SJSA1 (cell line): ENCODE measurements around the gene TNFSF4. TPM values are rescaled to one million over a fixed set of nuclear protein-coding genes. Genes with fewer than 3 reads are reported as not detected.
A peak's percentile ranks its signal among the peaks of the same experiment; 100 is the strongest.
"Not testable (repeated sequence)": the region's sequence is repeated elsewhere in the genome, so short reads cannot be mapped to it uniquely, and the experiment has no call there.

Source experiments
- DNase-seq, 2 experiments: peaks; one replicate each; pipeline ENCODE4 v3.0.0-alpha.2; 2015 to 2020; ENCODE audit warnings: low spot score in 2 of 2, low read depth in 1 of 2
- H3K27ac ChIP-seq: fragments of 250-450 bp; sonication (Bioruptor Pico); 2 replicates; pipeline ENCODE4 v1.5.1; 2020; ENCODE audit warnings: mild to moderate bottlenecking, moderate library complexity
- H3K27me3 ChIP-seq: fragments of 250-450 bp; sonication (Bioruptor Pico); replicated peaks from 2 replicates; pipeline ENCODE4 v1.5.1; 2020; ENCODE audit warnings: mild to moderate bottlenecking, moderate library complexity
- H3K36me3 ChIP-seq: fragments of 250-450 bp; sonication (Bioruptor Pico); 2 replicates; pipeline ENCODE4 v1.5.1; 2020; ENCODE audit warnings: mild to moderate bottlenecking
- H3K4me1 ChIP-seq: fragments of 250-450 bp; sonication (Bioruptor Pico); replicated peaks from 2 replicates; pipeline ENCODE4 v1.6.1; 2021; ENCODE audit warnings: mild to moderate bottlenecking
- H3K4me3 ChIP-seq: fragments of 250-450 bp; sonication (Bioruptor Pico); 2 replicates; pipeline ENCODE4 v1.5.1; 2020; ENCODE audit warnings: mild to moderate bottlenecking
- H3K9me3 ChIP-seq: fragments of 250-450 bp; sonication (Bioruptor Pico); replicated peaks from 2 replicates; pipeline ENCODE4 v1.5.1; 2020; ENCODE audit warnings: mild to moderate bottlenecking
- total RNA-seq: library from RNA; depleted of rRNA; stranded (reverse); fragments of >200 nt; shearing (Covaris generic); gene quantifications from 2 replicates; pipeline ENCODE4 v1.2.3, GENCODE V29; 2014; rRNA removed

The TNFSF4 gene
- total RNA-seq: 0.16 and 0.24 TPM in 2 replicates

GRCh38 chr1:173206816-173207568 lies at the start of gene TNFSF4:
TSS of gene TNFSF4 (minus strand) at chr1:173207331. CDS start at chr1:173207176, 155 bp downstream.
- DNase-seq: no peak
- Histone ChIP-seq H3K9me3 (no peaks in the 10 kb centered on the region), H3K27me3 (no peaks in the 10 kb centered on the region), H3K27ac (no peak within 1 kb of the TSS), H3K36me3 (no peaks in the 10 kb centered on the region), H3K4me3 (no peak within 1 kb of the TSS), H3K4me1 (no peaks in the 10 kb centered on the region)

GRCh38 chr1:173255214-173255813 lies 48.2 kb upstream of the TNFSF4 start:
- no peak overlapping the region for H3K27ac ChIP-seq
- DNase-seq: peak in 1 of 2 experiments; percentile 28
- no peak overlapping the region for H3K4me3 ChIP-seq
- no peaks in the 10 kb centered on the region for H3K9me3 ChIP-seq
- H3K27me3 ChIP-seq: no peaks in the 10 kb centered on the region
- H3K4me1 ChIP-seq: no peaks in the 10 kb centered on the region
- no peaks in the 10 kb centered on the region for H3K36me3 ChIP-seq

GRCh38 chr1:173253046-173253445 lies 45.9 kb upstream of the TNFSF4 start:
- no peaks in the 10 kb centered on the region; the same call in 1 of the 2 replicates for H3K9me3 ChIP-seq
- DNase-seq: no peak
- H3K27me3 ChIP-seq: no peaks in the 10 kb centered on the region
- H3K4me3 ChIP-seq: no peak overlapping the region
- H3K4me1 ChIP-seq: no peaks in the 10 kb centered on the region
- no peak overlapping the region for H3K27ac ChIP-seq
- H3K36me3 ChIP-seq: no peaks in the 10 kb centered on the region

- no peak for DNase-seq
Measured at GRCh38 chr1:173249349-173249748, 42.2 kb upstream of the TNFSF4 start.

GRCh38 chr1:173248247-173248940 lies 41.3 kb upstream of the TNFSF4 start:
- Histone ChIP-seq H3K27me3 (no peaks in the 10 kb centered on the region; the same call in 1 of the 2 replicates), H3K27ac (no peak overlapping the region), H3K4me1 (no peaks in the 10 kb centered on the region), H3K9me3 (no peaks in the 10 kb centered on the region; the same call in 1 of the 2 replicates), H3K36me3 (no peaks in the 10 kb centered on the region), H3K4me3 (no peak overlapping the region)
- no peak for DNase-seq

More at GRCh38 chr1:173249349-173249748, 42.2 kb upstream of the TNFSF4 start:
- Histone ChIP-seq H3K4me3 (no peak overlapping the region), H3K27me3 (no peaks in the 10 kb centered on the region; the same call in 1 of the 2 replicates), H3K36me3 (no peaks in the 10 kb centered on the region), H3K9me3 (no peaks in the 10 kb centered on the region; the same call in 1 of the 2 replicates), H3K27ac (no peak overlapping the region), H3K4me1 (no peaks in the 10 kb centered on the region)

GRCh38 chr1:173245892-173246291 lies 38.8 kb upstream of the TNFSF4 start:
- Histone ChIP-seq H3K36me3 (no peaks in the 10 kb centered on the region), H3K4me3 (no peak overlapping the region), H3K27ac (no peak overlapping the region), H3K4me1 (no peaks in the 10 kb centered on the region), H3K27me3 (peaks cover 2% of the 10 kb centered on the region; the same call in 1 of the 2 replicates), H3K9me3 (no peaks in the 10 kb centered on the region; the same call in 1 of the 2 replicates)
- DNase-seq: no peak

GRCh38 chr1:173243300-173243699 lies 36.2 kb upstream of the TNFSF4 start:
- Histone ChIP-seq H3K9me3 (0 out of 2 replicates have a peak, but pooled peaks cover 3% of the 10 kb centered on the region), H3K4me3 (no peak overlapping the region), H3K4me1 (no peaks in the 10 kb centered on the region), H3K27me3 (peaks cover 3% of the 10 kb centered on the region; the same call in 1 of the 2 replicates), H3K27ac (no peak overlapping the region), H3K36me3 (no peaks in the 10 kb centered on the region)
- no peak for DNase-seq

GRCh38 chr1:173241528-173242347 lies 34.6 kb upstream of the TNFSF4 start:
- DNase-seq: no peak
- Histone ChIP-seq H3K27ac (no peak overlapping the region), H3K4me3 (no peak overlapping the region), H3K4me1 (no peaks in the 10 kb centered on the region), H3K27me3 (peaks cover 3% of the 10 kb centered on the region; the same call in 1 of the 2 replicates), H3K9me3 (0 out of 2 replicates have a peak, but pooled peaks cover 3% of the 10 kb centered on the region), H3K36me3 (no peaks in the 10 kb centered on the region)

- H3K27me3 ChIP-seq: peaks cover 3% of the 10 kb centered on the region; the same call in 1 of the 2 replicates
- H3K36me3 ChIP-seq: no peaks in the 10 kb centered on the region
- no peak overlapping the region for H3K4me3 ChIP-seq
- 0 out of 2 replicates have a peak, but pooled peaks cover 3% of the 10 kb centered on the region for H3K9me3 ChIP-seq
- H3K27ac ChIP-seq: no peak overlapping the region
- H3K4me1 ChIP-seq: no peaks in the 10 kb centered on the region
- DNase-seq: no peak
Measured at GRCh38 chr1:173240609-173241008, 33.5 kb upstream of the TNFSF4 start.

GRCh38 chr1:173239058-173239457 lies 31.9 kb upstream of the TNFSF4 start:
- Histone ChIP-seq H3K27me3 (0 out of 2 replicates have a peak, but pooled peaks cover 3% of the 10 kb centered on the region), H3K9me3 (0 out of 2 replicates have a peak, but pooled peaks cover 3% of the 10 kb centered on the region), H3K4me1 (no peaks in the 10 kb centered on the region), H3K36me3 (no peaks in the 10 kb centered on the region), H3K4me3 (no peak overlapping the region), H3K27ac (no peak overlapping the region)
- no peak for DNase-seq

GRCh38 chr1:173234899-173235298 lies 27.8 kb upstream of the TNFSF4 start:
- Histone ChIP-seq H3K4me3 (no peak overlapping the region), H3K9me3 (no peaks in the 10 kb centered on the region), H3K27me3 (no peaks in the 10 kb centered on the region), H3K36me3 (no peaks in the 10 kb centered on the region), H3K4me1 (no peaks in the 10 kb centered on the region), H3K27ac (no peak overlapping the region)
- DNase-seq: no peak

- not testable (repeated sequence) for H3K36me3 ChIP-seq, H3K27ac ChIP-seq, H3K9me3 ChIP-seq, H3K27me3 ChIP-seq, H3K4me3 ChIP-seq, DNase-seq, H3K4me1 ChIP-seq
Measured at GRCh38 chr1:173234434-173234833, 27.3 kb upstream of the TNFSF4 start.

GRCh38 chr1:173229031-173229430 lies 21.9 kb upstream of the TNFSF4 start:
- H3K27ac ChIP-seq, H3K9me3 ChIP-seq, H3K4me3 ChIP-seq, H3K36me3 ChIP-seq, H3K4me1 ChIP-seq, DNase-seq, H3K27me3 ChIP-seq: not testable (repeated sequence)
